ENCODE data around the gene USH2A.

Gene USH2A

DNA sequence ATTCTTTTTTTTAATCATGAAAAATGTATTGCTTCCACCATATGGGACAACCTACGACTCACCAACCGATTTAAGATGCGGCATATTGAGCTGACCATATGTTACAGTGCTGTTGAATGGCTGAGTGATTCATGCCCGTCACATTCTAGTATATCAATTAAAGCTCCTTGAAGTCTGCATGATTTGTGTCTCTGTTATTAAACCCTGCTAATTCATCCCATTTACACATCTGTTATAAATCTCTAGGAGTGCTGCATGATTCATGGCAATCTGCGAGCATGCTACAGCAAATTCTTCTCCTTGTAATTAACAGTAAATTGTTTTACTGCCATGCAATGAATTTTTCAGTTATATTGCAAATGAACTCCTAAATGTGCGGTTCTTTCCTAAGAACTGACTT, 239.8 kb downstream of the USH2A start:
- TF ChIP-seq, protein P1, sequence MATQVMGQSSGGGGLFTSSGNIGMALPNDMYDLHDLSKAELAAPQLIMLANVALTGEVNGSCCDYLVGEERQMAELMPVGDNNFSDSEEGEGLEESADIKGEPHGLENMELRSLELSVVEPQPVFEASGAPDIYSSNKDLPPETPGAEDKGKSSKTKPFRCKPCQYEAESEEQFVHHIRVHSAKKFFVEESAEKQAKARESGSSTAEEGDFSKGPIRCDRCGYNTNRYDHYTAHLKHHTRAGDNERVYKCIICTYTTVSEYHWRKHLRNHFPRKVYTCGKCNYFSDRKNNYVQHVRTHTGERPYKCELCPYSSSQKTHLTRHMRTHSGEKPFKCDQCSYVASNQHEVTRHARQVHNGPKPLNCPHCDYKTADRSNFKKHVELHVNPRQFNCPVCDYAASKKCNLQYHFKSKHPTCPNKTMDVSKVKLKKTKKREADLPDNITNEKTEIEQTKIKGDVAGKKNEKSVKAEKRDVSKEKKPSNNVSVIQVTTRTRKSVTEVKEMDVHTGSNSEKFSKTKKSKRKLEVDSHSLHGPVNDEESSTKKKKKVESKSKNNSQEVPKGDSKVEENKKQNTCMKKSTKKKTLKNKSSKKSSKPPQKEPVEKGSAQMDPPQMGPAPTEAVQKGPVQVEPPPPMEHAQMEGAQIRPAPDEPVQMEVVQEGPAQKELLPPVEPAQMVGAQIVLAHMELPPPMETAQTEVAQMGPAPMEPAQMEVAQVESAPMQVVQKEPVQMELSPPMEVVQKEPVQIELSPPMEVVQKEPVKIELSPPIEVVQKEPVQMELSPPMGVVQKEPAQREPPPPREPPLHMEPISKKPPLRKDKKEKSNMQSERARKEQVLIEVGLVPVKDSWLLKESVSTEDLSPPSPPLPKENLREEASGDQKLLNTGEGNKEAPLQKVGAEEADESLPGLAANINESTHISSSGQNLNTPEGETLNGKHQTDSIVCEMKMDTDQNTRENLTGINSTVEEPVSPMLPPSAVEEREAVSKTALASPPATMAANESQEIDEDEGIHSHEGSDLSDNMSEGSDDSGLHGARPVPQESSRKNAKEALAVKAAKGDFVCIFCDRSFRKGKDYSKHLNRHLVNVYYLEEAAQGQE (IDR thresholded peaks at IDR 0.05; ENCODE audit: low read depth) = no peak
- TF ChIP-seq, protein P2, sequence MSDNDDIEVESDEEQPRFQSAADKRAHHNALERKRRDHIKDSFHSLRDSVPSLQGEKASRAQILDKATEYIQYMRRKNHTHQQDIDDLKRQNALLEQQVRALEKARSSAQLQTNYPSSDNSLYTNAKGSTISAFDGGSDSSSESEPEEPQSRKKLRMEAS (IDR thresholded peaks at IDR 0.05) = no peak
- no peak for TF ChIP-seq FOXM1 (IDR thresholded peaks at IDR 0.05; ENCODE audit: borderline replicate concordance, low read depth)
- TF ChIP-seq TAF1 (IDR thresholded peaks at IDR 0.05; ENCODE audit: low read depth) = no peak
- no peak for TF ChIP-seq CREB1 (IDR thresholded peaks at IDR 0.05; ENCODE audit: low read depth)
- TF ChIP-seq TEAD4 (IDR thresholded peaks at IDR 0.05) = no peak
- no peak for TF ChIP-seq CEBPB (IDR thresholded peaks at IDR 0.05)
- TF ChIP-seq, protein P3, sequence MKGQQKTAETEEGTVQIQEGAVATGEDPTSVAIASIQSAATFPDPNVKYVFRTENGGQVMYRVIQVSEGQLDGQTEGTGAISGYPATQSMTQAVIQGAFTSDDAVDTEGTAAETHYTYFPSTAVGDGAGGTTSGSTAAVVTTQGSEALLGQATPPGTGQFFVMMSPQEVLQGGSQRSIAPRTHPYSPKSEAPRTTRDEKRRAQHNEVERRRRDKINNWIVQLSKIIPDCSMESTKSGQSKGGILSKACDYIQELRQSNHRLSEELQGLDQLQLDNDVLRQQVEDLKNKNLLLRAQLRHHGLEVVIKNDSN (IDR thresholded peaks at IDR 0.05) = no peak
- TF ChIP-seq EGR1 (IDR thresholded peaks at IDR 0.05) = no peak
- TF ChIP-seq YY1 (IDR thresholded peaks at IDR 0.05; ENCODE audit: low read depth) = no peak
- no peak for TF ChIP-seq NFIC (IDR thresholded peaks at IDR 0.05)
- TF ChIP-seq ZBTB7A (IDR thresholded peaks at IDR 0.05; ENCODE audit: low read depth) = no peak
- TF ChIP-seq RAD21 (IDR thresholded peaks at IDR 0.05; ENCODE audit: low read depth) = no peak
- no peak for TF ChIP-seq TCF12 (IDR thresholded peaks at IDR 0.05; ENCODE audit: low read depth)
- TF ChIP-seq EP300 (IDR thresholded peaks at IDR 0.05; ENCODE audit: borderline replicate concordance) = no peak

GRCh38 chr1:216183007-216183406, 240.2 kb downstream of the USH2A start:
- TF ChIP-seq TEAD4 (IDR thresholded peaks at IDR 0.05) = 0 out of 2 replicates have a peak, but pooled peaks have one; percentile 15
- no peak for TF ChIP-seq EP300 (IDR thresholded peaks at IDR 0.05; ENCODE audit: borderline replicate concordance)

GRCh38 chr1:216181590-216181989, 241.7 kb downstream of the USH2A start:
- TF ChIP-seq, protein P1 (IDR thresholded peaks at IDR 0.05; ENCODE audit: low read depth) = no peak
- TF ChIP-seq FOXM1 (IDR thresholded peaks at IDR 0.05; ENCODE audit: borderline replicate concordance, low read depth) (no peak), CREB1 (IDR thresholded peaks at IDR 0.05; ENCODE audit: low read depth) (no peak), EGR1 (IDR thresholded peaks at IDR 0.05) (no peak), TEAD4 (IDR thresholded peaks at IDR 0.05) (no peak), ZBTB7A (IDR thresholded peaks at IDR 0.05; ENCODE audit: low read depth) (no peak), TAF1 (IDR thresholded peaks at IDR 0.05; ENCODE audit: low read depth) (no peak), YY1 (IDR thresholded peaks at IDR 0.05; ENCODE audit: low read depth) (no peak), CEBPB (IDR thresholded peaks at IDR 0.05) (no peak), NFIC (IDR thresholded peaks at IDR 0.05) (no peak), TCF12 (IDR thresholded peaks at IDR 0.05; ENCODE audit: low read depth) (no peak), EP300 (IDR thresholded peaks at IDR 0.05; ENCODE audit: borderline replicate concordance) (no peak), RAD21 (IDR thresholded peaks at IDR 0.05; ENCODE audit: low read depth) (no peak)
- TF ChIP-seq, protein P2 (IDR thresholded peaks at IDR 0.05) = no peak
- TF ChIP-seq, protein P3 (IDR thresholded peaks at IDR 0.05) = no peak

- TF ChIP-seq NFIC (IDR thresholded peaks at IDR 0.05) = no peak
Observed at GRCh38 chr1:216178281-216178680, 245.0 kb downstream of the USH2A start.

- no peak for TF ChIP-seq CEBPB (IDR thresholded peaks at IDR 0.05)
- TF ChIP-seq EP300 (IDR thresholded peaks at IDR 0.05; ENCODE audit: borderline replicate concordance) = no peak
- no peak for TF ChIP-seq EGR1 (IDR thresholded peaks at IDR 0.05)
- TF ChIP-seq FOXM1 (IDR thresholded peaks at IDR 0.05; ENCODE audit: borderline replicate concordance, low read depth) = no peak
- no peak for TF ChIP-seq RAD21 (IDR thresholded peaks at IDR 0.05; ENCODE audit: low read depth)
- TF ChIP-seq TCF12 (IDR thresholded peaks at IDR 0.05; ENCODE audit: low read depth) = no peak
- no peak for TF ChIP-seq TEAD4 (IDR thresholded peaks at IDR 0.05)
- TF ChIP-seq NFIC (IDR thresholded peaks at IDR 0.05) = no peak
- no peak for TF ChIP-seq TAF1 (IDR thresholded peaks at IDR 0.05; ENCODE audit: low read depth)
Observed at GRCh38 chr1:216176970-216177369, 246.3 kb downstream of the USH2A start.

GRCh38 chr1:216175714-216176113, 247.5 kb downstream of the USH2A start:
- TF ChIP-seq RAD21 (IDR thresholded peaks at IDR 0.05; ENCODE audit: low read depth) = peak; percentile 14; the same call in 1 of the 2 replicates
- TF ChIP-seq NFIC (IDR thresholded peaks at IDR 0.05) = no peak
